Neutrophil (primary cell): ENCODE data around the gene LPP.

Experiments used
- H3K27ac ChIP-seq: fragments of 200-600 bp; sonication (generic); 2 replicates; pipeline ENCODE4 v1.5.1; 2016; ENCODE audit warnings: mild to moderate bottlenecking, moderate library complexity
- H3K27me3 ChIP-seq: fragments of 200-600 bp; sonication (generic); 2 replicates; pipeline ENCODE4 v1.6.0; 2016; ENCODE audit warnings: mild to moderate bottlenecking
- H3K36me3 ChIP-seq: fragments of 200-600 bp; sonication (generic); 2 replicates; pipeline ENCODE4 v1.5.1; 2017
- H3K4me1 ChIP-seq, 2 experiments: fragments of 200-600 bp in 1 of 2; sonication (generic) in 1 of 2; 1 replicate in 1 of 2; 2 replicates in 1 of 2; pipeline versions ENCODE4 v1.5.1 to v1.6.1; 2013 to 2016; ENCODE audit warnings: low read depth in 1 of 2, low read length in 1 of 2, mild to moderate bottlenecking in 1 of 2, moderate library complexity in 1 of 2; ENCODE audit not compliant: control insufficient read depth in 1 of 2, insufficient read depth in 1 of 2
- H3K4me3 ChIP-seq, 2 experiments: fragments of 200-600 bp in 1 of 2; sonication (generic) in 1 of 2; 1 replicate in 1 of 2; 2 replicates in 1 of 2; pipeline ENCODE4 v1.5.1; 2013 to 2016; ENCODE audit warnings: low read depth in 1 of 2, low read length in 1 of 2, mild to moderate bottlenecking in 1 of 2, moderate library complexity in 1 of 2
- H3K9me3 ChIP-seq: fragments of 200-600 bp; sonication (generic); 2 replicates; pipeline ENCODE4 v1.5.1; 2016
- TF ChIP-seq, protein P1 (sequence below): fragments of 200-600 bp; sonication (generic); IDR thresholded peaks from 2 replicates; pipeline ENCODE4 v1.5.1; 2016; ENCODE audit warnings: antibody characterized with exemption

LPP gene

DNA sequence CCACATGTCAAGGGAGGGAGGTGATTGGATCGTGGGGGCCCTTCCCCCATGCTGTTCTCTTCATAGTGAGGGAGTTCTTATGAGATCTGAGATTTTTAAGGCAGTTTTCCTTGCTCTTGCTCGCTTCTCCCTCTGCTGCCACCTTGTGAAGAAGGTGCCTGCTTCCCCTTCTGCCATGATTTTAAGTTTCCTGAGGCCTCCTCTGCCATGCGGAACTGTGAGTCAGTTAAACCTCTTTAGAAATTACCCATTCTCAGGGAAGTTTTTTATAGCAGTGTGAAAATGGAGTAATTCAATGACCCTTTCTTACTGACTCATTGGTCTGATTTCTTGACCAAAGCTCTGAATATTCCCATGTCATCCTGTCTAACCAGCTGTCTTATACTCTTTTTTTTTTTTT is 533.4 kb downstream of the LPP start:
- Histone ChIP-seq H3K4me1 (peaks cover 35 to 49% of the 10 kb centered on the region in 2 experiments), H3K36me3 (no peaks in the 10 kb centered on the region)

DNA sequence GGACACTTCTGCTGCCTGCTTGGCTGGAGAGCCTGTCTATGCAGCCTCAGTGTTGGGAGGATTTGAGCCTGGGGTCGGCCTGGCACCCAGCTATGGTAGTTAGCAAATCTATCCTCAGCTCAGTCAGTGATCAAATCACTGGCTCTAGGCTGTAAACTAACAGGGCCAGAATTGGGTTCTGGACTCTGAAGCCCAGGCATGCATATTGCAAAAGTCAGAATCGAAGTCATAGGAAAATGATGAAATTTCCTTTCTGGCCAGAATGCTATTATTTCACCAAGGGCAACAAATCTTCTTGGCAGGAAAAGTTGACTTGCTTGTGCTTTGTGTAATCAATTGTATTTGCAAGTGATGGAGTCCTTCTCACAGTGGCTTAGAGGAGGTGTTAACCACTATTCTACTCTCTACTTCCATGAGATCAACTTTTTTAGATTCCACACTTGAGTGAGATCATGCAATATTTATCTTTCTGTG is 535.2 kb downstream of the LPP start:
- H3K4me1 ChIP-seq = peaks cover 35 to 49% of the 10 kb centered on the region in 2 experiments
- H3K4me3 ChIP-seq = no peak overlapping the region
- H3K27ac ChIP-seq = peak overlapping the region; percentile 79
- TF ChIP-seq, protein P1, sequence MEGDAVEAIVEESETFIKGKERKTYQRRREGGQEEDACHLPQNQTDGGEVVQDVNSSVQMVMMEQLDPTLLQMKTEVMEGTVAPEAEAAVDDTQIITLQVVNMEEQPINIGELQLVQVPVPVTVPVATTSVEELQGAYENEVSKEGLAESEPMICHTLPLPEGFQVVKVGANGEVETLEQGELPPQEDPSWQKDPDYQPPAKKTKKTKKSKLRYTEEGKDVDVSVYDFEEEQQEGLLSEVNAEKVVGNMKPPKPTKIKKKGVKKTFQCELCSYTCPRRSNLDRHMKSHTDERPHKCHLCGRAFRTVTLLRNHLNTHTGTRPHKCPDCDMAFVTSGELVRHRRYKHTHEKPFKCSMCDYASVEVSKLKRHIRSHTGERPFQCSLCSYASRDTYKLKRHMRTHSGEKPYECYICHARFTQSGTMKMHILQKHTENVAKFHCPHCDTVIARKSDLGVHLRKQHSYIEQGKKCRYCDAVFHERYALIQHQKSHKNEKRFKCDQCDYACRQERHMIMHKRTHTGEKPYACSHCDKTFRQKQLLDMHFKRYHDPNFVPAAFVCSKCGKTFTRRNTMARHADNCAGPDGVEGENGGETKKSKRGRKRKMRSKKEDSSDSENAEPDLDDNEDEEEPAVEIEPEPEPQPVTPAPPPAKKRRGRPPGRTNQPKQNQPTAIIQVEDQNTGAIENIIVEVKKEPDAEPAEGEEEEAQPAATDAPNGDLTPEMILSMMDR = no peak
- no peaks in the 10 kb centered on the region for H3K9me3 ChIP-seq
- H3K36me3 ChIP-seq = no peaks in the 10 kb centered on the region
- no peaks in the 10 kb centered on the region for H3K27me3 ChIP-seq

More for the DNA sequence above, 533.4 kb downstream of the LPP start:
- no peaks in the 10 kb centered on the region for H3K27me3 ChIP-seq
- TF ChIP-seq, protein P1 = no peak
- H3K27ac ChIP-seq = peak overlapping the region; percentile 79
- H3K9me3 ChIP-seq = no peaks in the 10 kb centered on the region
- H3K4me3 ChIP-seq = no peak overlapping the region

DNA sequence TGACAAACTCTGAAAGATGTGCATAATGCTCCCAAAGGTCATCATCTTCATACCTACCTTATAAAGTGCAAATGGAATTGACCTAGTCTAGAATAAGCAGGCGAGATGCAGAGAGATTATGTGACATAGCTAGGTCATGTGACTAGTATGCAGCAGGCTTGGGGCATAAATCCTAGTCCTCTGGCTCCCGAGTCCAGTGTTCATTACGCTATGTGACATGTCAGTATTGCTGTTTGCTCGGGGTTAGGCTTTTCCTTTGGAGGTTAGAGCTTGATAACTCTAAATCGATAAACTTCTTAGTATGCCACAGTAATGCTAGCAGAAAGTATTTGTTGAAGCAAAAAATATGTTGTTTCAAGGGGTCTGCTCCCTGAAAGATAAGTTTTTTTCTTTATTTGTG is 536.1 kb downstream of the LPP start:
- Histone ChIP-seq H3K4me3 (no peak overlapping the region), H3K9me3 (no peaks in the 10 kb centered on the region), H3K27me3 (no peaks in the 10 kb centered on the region), H3K4me1 (peaks cover 35 to 49% of the 10 kb centered on the region in 2 experiments), H3K36me3 (no peaks in the 10 kb centered on the region), H3K27ac (peak overlapping the region; percentile 79)
- TF ChIP-seq, protein P1 = no peak

DNA sequence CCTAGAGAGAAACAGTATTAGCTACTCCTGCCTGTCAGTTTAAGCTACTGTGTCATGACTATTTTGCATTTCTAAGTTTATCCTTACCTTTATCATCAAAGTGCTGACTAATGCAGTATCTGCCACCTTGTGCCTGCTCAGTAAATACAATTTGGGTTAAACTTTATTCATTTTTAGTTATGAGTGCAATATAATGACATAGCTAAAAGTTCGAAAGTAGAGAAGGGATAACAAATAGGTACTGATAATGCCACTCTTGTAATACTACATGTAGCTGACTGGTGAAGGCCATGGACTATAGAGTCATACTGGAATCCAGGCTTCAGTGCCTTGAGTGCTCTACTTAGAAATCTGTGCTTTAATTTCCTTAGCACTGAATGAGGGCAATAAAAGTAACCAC is 537.0 kb downstream of the LPP start:
- Histone ChIP-seq H3K36me3 (no peaks in the 10 kb centered on the region), H3K9me3 (no peaks in the 10 kb centered on the region), H3K27ac (no peak overlapping the region), H3K27me3 (no peaks in the 10 kb centered on the region), H3K4me3 (no peak overlapping the region), H3K4me1 (peaks cover 35 to 43% of the 10 kb centered on the region in 2 experiments)
- TF ChIP-seq, protein P1 = no peak

DNA sequence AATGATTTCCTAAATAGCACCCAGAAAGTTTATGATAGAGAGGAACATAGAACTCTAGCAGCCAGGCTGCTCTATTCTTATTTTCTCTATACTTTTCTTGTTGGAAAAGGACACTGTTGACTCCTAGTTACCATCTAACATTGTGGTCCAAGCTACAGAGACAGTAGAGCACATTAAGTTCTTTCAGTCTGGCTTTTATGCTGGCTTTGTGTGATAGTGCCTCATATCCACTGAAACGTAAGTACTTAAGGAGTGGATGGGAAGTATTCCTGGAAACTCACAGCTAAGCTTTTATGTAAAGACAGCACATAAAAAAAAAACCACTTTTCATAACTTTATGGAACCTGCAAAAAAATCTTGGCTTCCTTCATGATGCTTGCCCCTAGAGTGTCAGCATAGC is 537.7 kb downstream of the LPP start:
- Histone ChIP-seq H3K9me3 (no peaks in the 10 kb centered on the region), H3K4me1 (peaks cover 29 to 36% of the 10 kb centered on the region in 2 experiments), H3K4me3 (no peak overlapping the region), H3K27ac (no peak overlapping the region), H3K36me3 (no peaks in the 10 kb centered on the region), H3K27me3 (no peaks in the 10 kb centered on the region)
- TF ChIP-seq, protein P1 = no peak

DNA sequence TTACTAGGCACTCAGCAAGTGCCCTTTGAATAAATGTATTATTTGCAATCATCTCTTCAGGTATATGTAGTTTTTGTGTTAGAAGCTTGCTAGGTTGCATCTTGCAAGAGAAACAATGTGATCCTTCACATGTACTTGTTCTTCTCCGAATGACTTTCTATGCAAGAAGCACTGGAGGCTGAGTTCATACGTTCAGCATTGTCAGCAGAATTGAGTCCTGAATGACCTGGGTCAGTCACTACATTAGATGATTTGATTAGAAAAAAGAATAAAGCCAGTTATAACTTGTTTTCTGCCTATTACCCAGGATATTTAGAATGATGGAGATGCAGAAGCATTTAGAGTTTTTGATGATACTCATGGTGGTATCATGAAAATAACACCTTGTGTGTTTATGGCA is 538.7 kb downstream of the LPP start:
- Histone ChIP-seq H3K9me3 (no peaks in the 10 kb centered on the region), H3K4me3 (no peak overlapping the region), H3K36me3 (no peaks in the 10 kb centered on the region), H3K4me1 (peaks cover 19 to 26% of the 10 kb centered on the region in 2 experiments), H3K27ac (no peak overlapping the region), H3K27me3 (no peaks in the 10 kb centered on the region)
- TF ChIP-seq, protein P1 = no peak
